Measurements from ENCODE around the gene ARID3A. TPM values are rescaled to one million over a fixed set of nuclear protein-coding genes. Genes with fewer than 3 reads are reported as not detected.

ARID3A gene
- total RNA-seq, 1 donor from 2014 or later, result 4.8 TPM

DNA sequence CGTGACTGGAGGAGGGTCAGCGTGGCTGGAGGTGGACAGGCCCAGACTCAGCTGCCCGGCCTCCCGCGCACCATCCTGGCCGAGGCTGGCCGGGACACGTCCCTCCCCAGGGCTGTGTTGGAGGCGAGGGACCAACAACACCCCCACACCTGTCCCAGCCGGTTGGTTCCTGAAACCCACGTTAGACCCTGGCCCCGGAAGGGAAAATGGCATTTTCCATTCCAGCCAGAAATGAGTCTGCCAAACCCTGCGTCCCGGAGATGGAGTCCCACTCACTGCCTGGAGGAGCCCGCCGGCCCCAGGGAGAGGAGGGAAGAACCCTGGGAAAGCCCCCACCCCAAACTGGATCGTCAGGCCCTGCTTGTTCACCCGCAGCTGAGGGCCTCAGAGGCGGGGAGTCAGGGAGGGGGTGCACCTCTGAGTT lies 53.5 kb downstream of the ARID3A start:
- H3K36me3 ChIP-seq, result no peaks in the 10 kb centered on the region
- H3K27ac ChIP-seq (replicated peaks), result no peak overlapping the region
- no peaks in the 10 kb centered on the region for H3K9me3 ChIP-seq (replicated peaks)
- H3K27me3 ChIP-seq (ENCODE audit: low read depth), result peaks cover 8% of the 10 kb centered on the region
- intact Hi-C loops (cut with micrococcal nuclease), result no loop called here
- TF ChIP-seq CTCF (IDR thresholded peaks at IDR 0.05; ENCODE audit: borderline replicate concordance), result no peak
- DNase-seq, result no peak
- peaks cover 21% of the 10 kb centered on the region for H3K4me1 ChIP-seq
- no peak overlapping the region for H3K4me3 ChIP-seq

DNA sequence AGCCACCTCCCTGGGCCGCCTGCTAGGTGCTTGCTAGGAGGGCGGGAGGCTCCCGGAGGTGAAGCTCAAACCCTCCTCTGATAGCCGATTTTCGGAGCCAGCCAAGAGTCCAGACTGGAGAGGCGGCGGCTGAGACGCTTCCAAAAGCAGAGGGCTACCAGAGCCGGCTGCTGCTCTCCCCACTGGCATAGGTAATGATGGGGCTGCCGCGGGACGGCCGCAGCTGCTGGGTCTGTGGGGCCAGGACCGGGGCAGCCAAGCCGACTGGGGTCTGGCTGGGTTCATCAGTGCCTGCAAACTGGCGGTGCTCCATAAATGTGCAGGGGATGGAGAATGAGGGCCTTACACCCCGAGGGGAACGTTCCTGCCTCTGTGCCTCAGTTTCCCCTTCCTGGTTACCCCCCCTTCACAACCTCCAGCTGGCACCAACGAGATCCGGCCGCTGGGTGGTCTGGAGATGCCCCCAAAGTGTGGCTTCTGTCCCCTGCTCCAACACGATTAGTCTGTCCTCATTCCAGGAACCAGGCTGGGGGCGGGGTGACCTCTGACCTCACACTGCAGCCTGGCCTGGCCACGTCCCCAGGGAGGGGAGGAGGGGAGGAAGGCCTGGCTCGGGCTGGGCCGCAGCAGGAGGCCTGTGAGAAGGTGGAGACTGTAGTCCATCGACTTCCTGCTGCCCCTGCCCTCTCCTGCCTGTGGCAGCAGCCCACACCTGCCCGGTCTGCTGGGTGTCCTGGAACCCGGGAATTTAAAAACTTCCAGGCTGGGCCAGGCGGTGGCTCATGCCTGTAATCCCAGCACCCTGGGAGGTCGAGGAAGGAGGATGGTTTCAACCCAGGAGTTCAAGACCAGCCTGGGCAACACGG lies 54.5 kb downstream of the ARID3A start:
- H3K4me1 ChIP-seq, result peaks cover 31% of the 10 kb centered on the region
- H3K4me3 ChIP-seq, result no peak overlapping the region
- TF ChIP-seq CTCF (IDR thresholded peaks at IDR 0.05; ENCODE audit: borderline replicate concordance), result no peak
- H3K27ac ChIP-seq (replicated peaks), result no peak overlapping the region
- H3K27me3 ChIP-seq (ENCODE audit: low read depth), result peaks cover 8% of the 10 kb centered on the region
- H3K9me3 ChIP-seq (replicated peaks), result no peaks in the 10 kb centered on the region
- no peaks in the 10 kb centered on the region for H3K36me3 ChIP-seq
- DNase-seq, result no peak
- intact Hi-C loops (cut with micrococcal nuclease), result no loop called here

DNA sequence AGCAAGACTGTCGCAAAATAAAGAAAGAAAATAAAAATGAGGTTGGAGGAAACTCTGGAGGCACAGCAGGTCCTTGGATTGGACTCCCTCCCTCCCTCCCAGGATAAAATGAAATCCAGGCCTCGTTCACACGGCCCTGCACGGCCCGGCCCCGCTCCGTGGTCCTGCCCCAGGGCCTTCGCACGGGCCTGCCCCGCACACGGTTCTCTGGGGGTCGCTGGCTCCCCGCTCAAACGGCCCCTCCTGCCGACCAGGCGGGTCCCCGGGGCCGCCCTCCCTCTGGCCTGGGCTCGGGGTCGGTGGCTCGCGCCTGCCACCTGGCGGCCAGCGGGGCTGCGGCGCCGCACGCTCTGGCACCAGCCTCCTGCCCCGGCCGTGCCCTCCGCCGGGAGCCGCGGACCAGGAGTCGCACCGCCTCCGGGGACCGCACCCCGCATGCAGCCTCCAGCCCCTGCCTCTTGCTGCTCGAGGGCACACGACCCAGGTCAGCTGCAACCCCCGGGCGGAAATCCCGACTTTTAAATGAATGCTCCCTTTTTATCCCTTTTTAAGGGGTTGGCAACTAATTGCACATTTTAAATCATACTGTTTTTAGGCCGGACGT lies 56.8 kb downstream of the ARID3A start:
- H3K9me3 ChIP-seq (replicated peaks), result no peaks in the 10 kb centered on the region
- DNase-seq, result peak; percentile 74
- peak overlapping the region; percentile 89 for H3K27ac ChIP-seq (replicated peaks)
- peaks cover 15% of the 10 kb centered on the region for H3K36me3 ChIP-seq
- peak; percentile 96 for TF ChIP-seq CTCF (IDR thresholded peaks at IDR 0.05; ENCODE audit: borderline replicate concordance)
- peaks cover 8% of the 10 kb centered on the region for H3K27me3 ChIP-seq (ENCODE audit: low read depth)
- H3K4me1 ChIP-seq, result peaks cover 35% of the 10 kb centered on the region
- H3K4me3 ChIP-seq, result peak overlapping the region; percentile 60
- intact Hi-C loops (cut with micrococcal nuclease), result loop anchor here (2.0 kb wide), 1 partner anchor 60 kb away; no protein-coding TSS in a partner anchor

GRCh38 chr19:984165-984967 lies 58.5 kb downstream of the ARID3A start, which contains the start of gene WDR18:
TSS of gene WDR18 (plus strand) at chr19:984345. CDS start at chr19:984354, 9 bp downstream.
- TF ChIP-seq CTCF (IDR thresholded peaks at IDR 0.05; ENCODE audit: borderline replicate concordance), result peak; percentile 56
- Histone ChIP-seq H3K4me1 (peaks cover 35% of the 10 kb centered on the region), H3K9me3 (replicated peaks) (no peaks in the 10 kb centered on the region), H3K27me3 (ENCODE audit: low read depth) (peaks cover 2% of the 10 kb centered on the region), H3K4me3 (peak within 1 kb of the TSS; percentile 98), H3K36me3 (peaks cover 26% of the 10 kb centered on the region), H3K27ac (replicated peaks) (peak within 1 kb of the TSS; percentile 89)
- peak; percentile 94 for DNase-seq
- intact Hi-C loops (cut with micrococcal nuclease), result no loop called here

DNA sequence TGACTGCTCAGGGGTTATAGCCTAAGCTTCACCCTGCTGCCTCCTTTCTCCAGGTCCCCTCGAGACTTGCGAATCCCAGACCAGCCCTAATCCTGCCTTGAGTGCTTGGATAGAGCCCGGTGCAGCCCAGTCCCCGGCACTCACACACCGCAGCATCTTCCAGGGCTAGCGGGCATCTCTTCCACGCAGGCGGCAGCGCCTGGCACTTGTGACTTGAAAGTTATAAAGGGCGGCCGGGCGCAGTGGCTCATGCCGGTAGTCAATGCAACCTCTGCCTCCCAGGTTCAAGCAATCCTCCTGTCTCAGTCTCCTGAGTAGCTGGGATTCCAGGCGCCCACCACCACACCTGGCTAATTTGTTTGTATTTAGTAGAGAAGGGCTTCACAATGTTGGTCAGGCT lies 60.2 kb downstream of the ARID3A start:
- Histone ChIP-seq H3K27ac (replicated peaks) (no peak overlapping the region), H3K27me3 (ENCODE audit: low read depth) (no peaks in the 10 kb centered on the region), H3K4me1 (peaks cover 35% of the 10 kb centered on the region), H3K36me3 (peaks cover 43% of the 10 kb centered on the region), H3K4me3 (no peak overlapping the region), H3K9me3 (replicated peaks) (no peaks in the 10 kb centered on the region)
- no peak for TF ChIP-seq CTCF (IDR thresholded peaks at IDR 0.05; ENCODE audit: borderline replicate concordance)
- intact Hi-C loops (cut with micrococcal nuclease), result no loop called here
- DNase-seq, result no peak

Data from left ventricle myocardium inferior (tissue), 1 donor.